Measurements from ENCODE around the gene RNF130. TPM values are rescaled to one million over a fixed set of nuclear protein-coding genes. Genes with fewer than 3 reads are reported as not detected.

RNF130 gene
- total RNA-seq, 4 donors from 2014 or later: 24.4 to 63.3 (median 36.2) TPM

- WGBS, 2 donors: 89 to 94% methylated on average over 37 of the region's 37 CpGs
- intact Hi-C loops (cut with DNase I; ENCODE audit: low total_unique reads): no loop called here
- H3K4me3 ChIP-seq (ENCODE audit: low read depth, poor library complexity, severe bottlenecking): no peak overlapping the region
- TF ChIP-seq, protein P1, sequence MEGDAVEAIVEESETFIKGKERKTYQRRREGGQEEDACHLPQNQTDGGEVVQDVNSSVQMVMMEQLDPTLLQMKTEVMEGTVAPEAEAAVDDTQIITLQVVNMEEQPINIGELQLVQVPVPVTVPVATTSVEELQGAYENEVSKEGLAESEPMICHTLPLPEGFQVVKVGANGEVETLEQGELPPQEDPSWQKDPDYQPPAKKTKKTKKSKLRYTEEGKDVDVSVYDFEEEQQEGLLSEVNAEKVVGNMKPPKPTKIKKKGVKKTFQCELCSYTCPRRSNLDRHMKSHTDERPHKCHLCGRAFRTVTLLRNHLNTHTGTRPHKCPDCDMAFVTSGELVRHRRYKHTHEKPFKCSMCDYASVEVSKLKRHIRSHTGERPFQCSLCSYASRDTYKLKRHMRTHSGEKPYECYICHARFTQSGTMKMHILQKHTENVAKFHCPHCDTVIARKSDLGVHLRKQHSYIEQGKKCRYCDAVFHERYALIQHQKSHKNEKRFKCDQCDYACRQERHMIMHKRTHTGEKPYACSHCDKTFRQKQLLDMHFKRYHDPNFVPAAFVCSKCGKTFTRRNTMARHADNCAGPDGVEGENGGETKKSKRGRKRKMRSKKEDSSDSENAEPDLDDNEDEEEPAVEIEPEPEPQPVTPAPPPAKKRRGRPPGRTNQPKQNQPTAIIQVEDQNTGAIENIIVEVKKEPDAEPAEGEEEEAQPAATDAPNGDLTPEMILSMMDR (IDR thresholded peaks at IDR 0.05): no peak
- TF ChIP-seq POLR2A (IDR thresholded peaks at IDR 0.05): no peak
- no peak for DNase-seq (ENCODE audit: low spot score in 2 of 2)
These were observed 97.2 kb downstream of the RNF130 start for GRCh38 chr5:179974246-179974945.

- no peak overlapping the region for H3K4me3 ChIP-seq (ENCODE audit: low read depth, poor library complexity, severe bottlenecking)
- intact Hi-C loops (cut with DNase I; ENCODE audit: low total_unique reads): no loop called here
- 95 to 98% methylated on average over 11 of the region's 11 CpGs for WGBS, 2 donors
- TF ChIP-seq, protein P1 (IDR thresholded peaks at IDR 0.05): no peak
- no peak for TF ChIP-seq POLR2A (IDR thresholded peaks at IDR 0.05)
- no peak for DNase-seq (ENCODE audit: low spot score in 2 of 2)
These were observed 98.2 kb downstream of the RNF130 start for GRCh38 chr5:179973391-179973790.

- H3K4me3 ChIP-seq (ENCODE audit: low read depth, poor library complexity, severe bottlenecking): no peak overlapping the region
- DNase-seq (ENCODE audit: low spot score in 2 of 2): no peak
- TF ChIP-seq, protein P1 (IDR thresholded peaks at IDR 0.05): no peak
- no peak for TF ChIP-seq POLR2A (IDR thresholded peaks at IDR 0.05)
- 86 to 97% methylated on average over 4 of the region's 4 CpGs for WGBS, 2 donors
- intact Hi-C loops (cut with DNase I; ENCODE audit: low total_unique reads): no loop called here
These were observed 102.4 kb downstream of the RNF130 start for GRCh38 chr5:179969110-179969509.

DNA sequence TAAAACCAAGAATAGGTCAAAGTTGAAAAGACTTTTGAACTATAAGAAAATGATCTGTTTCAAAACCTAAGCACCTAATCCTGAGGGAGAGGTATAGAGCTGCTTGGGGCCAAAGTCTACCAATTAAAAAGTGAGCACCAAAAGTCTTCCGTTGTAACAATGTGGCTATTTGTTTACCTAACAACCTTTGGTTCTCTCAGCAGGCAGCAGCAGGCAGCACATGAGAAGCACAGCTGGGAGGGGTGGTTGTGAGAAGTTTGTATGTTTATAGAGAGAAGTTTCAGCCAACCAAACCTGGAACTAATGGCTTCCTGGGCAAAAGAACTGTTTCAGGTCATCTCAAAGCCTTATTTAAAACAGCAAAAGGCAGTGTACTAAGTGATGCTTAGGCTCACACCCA is 104.1 kb downstream of the RNF130 start:
- WGBS, 2 donors: 50 to 69% methylated on average over 1 of the region's 1 CpG
- H3K4me3 ChIP-seq (ENCODE audit: low read depth, poor library complexity, severe bottlenecking): no peak overlapping the region
- no peak for TF ChIP-seq POLR2A (IDR thresholded peaks at IDR 0.05)
- TF ChIP-seq, protein P1 (IDR thresholded peaks at IDR 0.05): no peak
- intact Hi-C loops (cut with DNase I; ENCODE audit: low total_unique reads): no loop called here
- DNase-seq (ENCODE audit: low spot score in 2 of 2): no peak

GRCh38 chr5:179964015-179964414 is 107.5 kb downstream of the RNF130 start:
- no peak for TF ChIP-seq POLR2A (IDR thresholded peaks at IDR 0.05)
- TF ChIP-seq, protein P1 (IDR thresholded peaks at IDR 0.05): no peak
- WGBS, 2 donors: 93 to 96% methylated on average over 8 of the region's 8 CpGs
- no peak overlapping the region for H3K4me3 ChIP-seq (ENCODE audit: low read depth, poor library complexity, severe bottlenecking)
- no peak for DNase-seq (ENCODE audit: low spot score in 2 of 2)
- intact Hi-C loops (cut with DNase I; ENCODE audit: low total_unique reads): no loop called here

DNA sequence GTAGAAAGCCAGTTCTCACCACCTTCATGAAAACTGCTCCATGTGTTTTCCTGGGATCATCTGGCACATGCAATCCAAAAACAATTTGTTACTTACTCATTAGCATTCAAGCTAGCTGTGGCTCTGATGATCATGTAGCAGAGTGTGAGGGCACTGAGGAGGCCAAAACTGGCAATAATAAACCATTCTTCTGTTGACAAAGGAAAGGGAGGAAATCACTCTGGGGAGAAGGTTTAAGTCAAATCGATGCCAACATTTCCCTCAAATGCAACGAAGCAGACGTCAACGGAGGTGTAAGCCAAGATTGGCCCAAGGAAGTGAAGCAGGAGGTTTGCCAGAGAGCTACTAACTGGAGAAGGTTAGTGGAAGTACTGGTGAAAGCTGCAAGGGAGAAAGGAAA is 108.2 kb downstream of the RNF130 start:
- WGBS, 2 donors: 78 to 90% methylated on average over 4 of the region's 4 CpGs
- H3K4me3 ChIP-seq (ENCODE audit: low read depth, poor library complexity, severe bottlenecking): no peak overlapping the region
- no peak for DNase-seq (ENCODE audit: low spot score in 2 of 2)
- intact Hi-C loops (cut with DNase I; ENCODE audit: low total_unique reads): no loop called here
- TF ChIP-seq, protein P1 (IDR thresholded peaks at IDR 0.05): no peak
- no peak for TF ChIP-seq POLR2A (IDR thresholded peaks at IDR 0.05)

Measured in lower leg skin (tissue), 4 donors.